Posterior vena cava (tissue), 2 donors: Measurements from ENCODE around the gene DNAH8. TPM values are rescaled to one million over a fixed set of nuclear protein-coding genes. Genes with fewer than 3 reads are reported as not detected.

ENCODE experiments used
- DNase-seq: peaks from one replicate; pipeline ENCODE4 v3.0.0-alpha.2; 2020; ENCODE audit warnings: low spot score
- intact Hi-C, 2 donors: fragments of 100-400 bp; cut with DNase I; formaldehyde crosslinking; loops; one replicate each; pipeline versions ENCODE4 v1.14.1 to v1.14.2; 2022 to 2023
- total RNA-seq, 2 donors: library from RNA; stranded (reverse); fragmentation: NEBNext Ultra II Directional; extraction: Animal tissue kit (Norgen Biotek cat#: 25700); gene quantifications; one replicate each; pipeline ENCODE4 v1.2.1, GENCODE V29; 2021
- donor health status: DM: yes; HTN: yes; CAD: no.
- donor health status: DM: yes; HTN: yes; CAD: no.

DNAH8 gene
- total RNA-seq, 2 donors from 2014 or later: 0.05 to 0.71 TPM

DNA sequence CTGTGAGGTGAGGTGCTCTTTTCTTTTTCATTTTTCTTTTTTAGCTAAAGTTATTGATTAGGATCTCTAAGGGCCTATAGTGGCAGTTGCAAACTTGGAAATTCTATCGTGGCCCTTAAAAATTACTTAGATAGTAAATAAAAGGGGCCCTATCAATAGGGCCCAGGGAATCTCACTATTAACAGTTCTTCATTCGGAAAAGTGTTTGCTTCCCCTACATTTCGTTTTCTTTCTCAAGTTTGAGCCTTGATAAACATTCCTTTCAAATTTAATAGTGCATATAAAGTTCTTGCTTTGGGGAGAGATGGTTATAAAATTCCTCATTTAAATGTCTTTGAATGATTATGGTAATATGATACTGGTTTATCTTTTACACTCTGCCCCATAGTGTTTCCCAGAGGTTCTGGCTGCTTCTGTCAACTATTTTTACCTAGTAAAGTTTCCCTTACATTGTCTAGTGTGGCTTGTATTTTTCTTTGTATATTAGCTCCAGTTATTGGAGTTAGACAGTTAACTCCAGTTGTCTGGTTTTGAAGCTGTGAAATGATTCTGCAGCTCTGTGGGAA is 263.1 kb downstream of the DNAH8 start:
- intact Hi-C loops: no loop called here
- DNase-seq: no peak

DNA sequence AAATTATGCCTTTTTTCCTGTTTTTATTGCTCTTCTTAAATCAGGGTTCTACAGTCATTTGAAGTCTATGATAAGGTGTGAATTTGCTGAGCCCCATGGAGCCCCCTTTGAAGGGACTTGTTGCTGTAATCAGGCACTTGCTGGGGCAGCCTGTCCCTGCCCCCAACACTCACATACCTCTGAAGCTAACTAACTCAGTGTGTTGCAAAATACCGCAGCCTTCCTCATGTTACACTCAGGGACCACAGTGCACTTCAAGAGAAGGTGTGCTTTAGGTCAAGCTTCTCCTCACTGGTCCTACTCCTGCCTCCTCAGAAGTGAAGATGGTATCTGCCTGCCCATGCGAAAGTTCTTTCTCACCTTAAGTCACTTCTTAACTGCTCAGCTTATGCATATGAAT is 267.4 kb downstream of the DNAH8 start:
- no peak for DNase-seq
- intact Hi-C loops: no loop called here

DNA sequence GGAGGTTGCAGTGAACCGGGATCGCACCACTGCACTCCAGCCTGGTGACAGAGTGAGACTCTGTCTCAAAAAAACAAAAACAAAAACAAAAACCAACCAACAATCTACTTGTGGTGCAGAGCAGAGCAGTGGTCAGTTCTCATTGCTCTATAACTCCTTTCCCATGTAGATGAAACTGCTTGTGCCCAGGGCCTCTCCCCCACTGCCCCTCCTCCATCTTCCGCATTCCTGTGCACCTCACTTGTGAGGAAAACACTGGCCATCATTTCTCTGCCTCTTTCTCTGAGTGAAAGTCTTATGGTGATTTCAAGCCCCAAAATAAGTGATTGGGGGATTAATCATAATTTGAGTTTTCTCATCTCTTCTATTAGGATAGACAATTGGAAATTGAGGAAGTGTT is 269.6 kb downstream of the DNAH8 start:
- DNase-seq: no peak
- intact Hi-C loops: no loop called here

DNA sequence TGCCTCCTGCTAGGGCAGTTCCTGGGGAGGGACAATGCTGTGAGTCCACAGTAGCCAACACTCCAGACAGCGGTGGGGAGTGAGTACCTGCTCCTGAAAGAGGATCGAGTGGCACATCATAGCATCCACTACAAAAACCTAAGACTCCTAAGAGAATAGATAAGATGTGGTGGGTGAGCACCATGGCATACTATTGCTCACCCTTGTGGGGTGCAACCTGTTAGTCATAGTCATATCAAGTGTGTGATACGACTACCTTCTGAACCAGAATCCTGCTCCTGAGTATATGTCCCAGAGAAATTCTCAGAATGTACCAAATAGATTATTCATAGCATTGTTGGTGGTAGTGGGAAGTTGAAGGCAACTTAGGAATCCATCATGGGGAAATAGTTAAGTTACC is 270.7 kb downstream of the DNAH8 start:
- DNase-seq: no peak
- intact Hi-C loops: no loop called here

DNA sequence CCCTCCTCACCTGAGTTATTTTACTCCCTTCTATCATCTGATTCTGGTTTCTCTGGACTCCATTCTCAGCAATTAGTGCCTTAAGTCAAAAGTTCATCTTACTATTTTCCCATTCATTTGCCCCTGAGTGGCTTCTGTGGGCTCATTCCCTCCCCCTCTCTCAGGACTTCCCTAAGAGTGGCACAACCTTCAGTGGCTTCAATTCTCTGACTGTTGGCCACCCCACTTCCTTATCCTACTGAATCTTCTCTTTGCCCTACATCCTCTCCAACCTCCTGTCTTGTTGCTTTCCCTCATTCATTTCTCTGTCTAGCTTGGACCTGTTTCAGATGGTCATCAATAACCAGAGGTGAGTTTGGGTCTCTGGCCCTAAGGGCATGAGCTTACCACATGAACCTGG is 272.4 kb downstream of the DNAH8 start:
- DNase-seq: no peak
- intact Hi-C loops: no loop called here

DNA sequence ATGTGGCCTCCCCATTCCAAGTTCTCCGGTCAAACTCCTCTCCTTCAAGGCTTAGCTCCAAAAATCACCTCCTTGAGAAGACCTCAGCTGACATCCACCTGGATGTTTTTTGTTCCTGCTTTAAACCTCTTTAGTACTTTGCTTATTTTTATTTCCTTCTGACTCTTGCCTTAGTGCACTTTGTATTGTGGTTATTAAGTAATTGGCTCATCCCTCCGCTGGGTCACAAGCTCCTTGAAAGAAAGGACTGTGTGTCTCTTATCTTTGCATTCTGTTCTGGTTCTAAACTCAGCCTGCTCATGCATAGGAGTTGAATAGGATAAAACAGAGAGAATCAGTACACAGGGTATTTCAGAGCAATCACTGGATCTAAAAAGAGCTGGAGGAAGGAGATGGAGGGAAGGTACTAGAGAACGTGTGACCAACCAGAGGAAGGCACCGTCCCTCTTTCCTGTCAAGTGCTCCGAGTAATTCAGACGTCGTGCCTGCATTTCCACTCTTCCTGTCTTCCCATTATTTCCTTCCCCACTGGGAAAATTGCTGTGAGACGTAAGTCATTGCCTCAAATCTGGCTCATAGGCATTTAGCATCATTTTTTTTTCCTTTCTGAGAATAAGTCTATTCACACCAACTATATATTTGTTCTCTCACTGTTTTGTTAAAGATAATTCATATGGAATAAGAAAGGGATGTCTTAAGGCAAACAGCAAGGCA is 273.8 kb downstream of the DNAH8 start:
- intact Hi-C loops: no loop called here
- DNase-seq: no peak

DNA sequence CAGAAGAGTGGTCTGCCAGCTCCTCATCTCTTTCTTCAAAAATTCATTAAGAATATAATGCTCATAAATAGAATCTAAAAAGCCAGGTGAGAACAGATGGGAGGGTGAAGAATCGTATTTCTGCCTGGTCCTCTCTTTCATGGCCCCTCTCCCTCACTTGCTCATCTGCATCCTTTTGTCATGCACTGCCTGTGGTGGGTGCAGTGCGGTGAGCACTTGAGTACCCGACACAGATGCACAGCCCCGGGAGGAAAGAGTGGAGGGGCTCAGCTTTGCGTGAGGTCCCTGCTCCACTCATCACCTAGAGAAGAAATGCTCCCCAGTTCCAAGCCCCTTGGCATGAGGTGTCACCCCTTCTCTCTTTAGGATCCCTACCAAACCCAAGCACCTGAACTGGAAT is 275.4 kb downstream of the DNAH8 start:
- intact Hi-C loops: no loop called here
- no peak for DNase-seq

DNA sequence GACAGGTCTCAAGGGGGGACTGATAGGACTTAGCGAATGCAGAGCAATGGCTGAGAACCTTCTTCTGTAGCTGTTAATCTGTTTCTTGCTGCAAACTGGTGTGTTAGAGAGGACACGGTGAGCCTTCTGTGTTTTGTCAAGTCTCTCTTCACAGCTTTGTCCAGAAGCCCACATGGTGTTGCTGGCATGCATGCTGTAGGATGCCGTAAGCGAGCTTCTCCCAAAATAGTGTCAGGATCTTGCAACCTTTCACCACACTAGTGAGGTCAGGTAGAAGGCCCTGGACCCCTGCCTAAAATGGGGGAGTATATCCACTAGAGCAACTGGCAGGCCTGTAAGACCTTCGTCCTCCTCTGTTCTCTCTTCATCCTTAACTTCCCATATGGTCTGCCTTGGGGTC is 281.6 kb downstream of the DNAH8 start:
- intact Hi-C loops: no loop called here
- no peak for DNase-seq

DNA sequence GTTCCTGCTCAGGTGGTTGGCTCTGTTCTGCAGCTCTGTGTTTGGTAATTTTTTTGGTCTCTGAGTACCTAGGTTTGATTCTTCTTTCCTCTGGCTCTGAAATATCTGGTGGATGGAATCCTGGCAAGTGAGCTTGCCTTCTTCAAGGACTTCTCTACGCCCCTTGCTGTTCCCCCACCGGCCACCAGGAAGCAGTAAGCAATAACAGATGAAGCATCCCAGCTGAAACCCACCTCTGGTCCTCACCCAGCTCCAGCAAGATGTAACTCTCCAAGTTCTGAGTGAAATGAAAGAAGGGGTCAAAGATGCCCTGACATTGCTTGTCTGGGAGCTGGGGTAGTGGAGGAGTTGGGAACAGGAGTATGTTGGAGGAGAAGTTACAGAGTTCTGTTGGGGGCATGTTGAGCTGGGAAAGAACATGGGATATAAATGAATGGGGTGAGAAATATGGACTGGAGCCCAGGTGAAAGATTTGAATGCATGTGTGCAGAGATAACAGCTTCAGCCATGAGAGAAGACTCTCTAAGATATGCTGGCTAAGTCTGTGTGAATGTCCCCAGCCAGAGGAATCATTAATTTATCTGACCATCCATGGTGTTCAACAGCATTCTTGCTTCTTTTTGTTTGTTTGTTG is 282.1 kb downstream of the DNAH8 start:
- no peak for DNase-seq
- intact Hi-C loops: no loop called here

DNA sequence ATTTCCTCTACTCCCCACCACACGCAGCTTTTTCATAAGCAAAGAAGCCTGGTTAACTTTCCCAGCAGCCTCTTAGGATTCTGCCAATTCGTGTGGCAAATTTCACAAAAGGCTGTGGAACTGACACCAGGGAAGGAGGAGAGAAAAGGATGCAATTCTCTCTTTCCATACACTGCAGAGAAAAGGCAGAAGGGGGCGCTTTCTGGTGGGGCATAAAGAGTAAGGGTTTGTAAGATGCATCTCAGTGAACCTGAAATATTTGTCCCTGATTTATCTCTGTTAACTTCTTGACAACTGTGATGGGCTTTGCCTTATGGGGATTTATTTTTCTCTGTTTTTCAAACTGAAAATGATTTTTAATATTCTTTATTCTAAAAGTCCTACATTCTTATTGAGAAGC is 288.0 kb downstream of the DNAH8 start:
- intact Hi-C loops: no loop called here
- no peak for DNase-seq

DNA sequence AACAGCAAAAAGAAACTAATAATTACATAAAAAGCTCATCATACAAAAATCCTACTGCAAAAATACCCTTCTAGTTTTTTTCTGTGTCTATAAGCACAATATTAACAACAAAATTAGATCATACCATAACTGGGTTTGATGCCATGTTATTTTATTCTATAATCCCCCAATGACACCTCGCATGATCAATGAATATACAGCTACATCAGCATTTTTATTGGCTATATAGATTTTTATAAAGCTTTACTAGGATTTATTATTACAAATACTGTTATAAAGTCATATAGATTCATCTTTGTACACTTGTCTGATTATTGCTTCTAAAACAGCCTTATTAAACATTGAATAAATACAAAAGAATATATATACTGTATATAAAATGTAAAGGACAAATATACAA is 288.4 kb downstream of the DNAH8 start:
- no peak for DNase-seq
- intact Hi-C loops: no loop called here

DNA sequence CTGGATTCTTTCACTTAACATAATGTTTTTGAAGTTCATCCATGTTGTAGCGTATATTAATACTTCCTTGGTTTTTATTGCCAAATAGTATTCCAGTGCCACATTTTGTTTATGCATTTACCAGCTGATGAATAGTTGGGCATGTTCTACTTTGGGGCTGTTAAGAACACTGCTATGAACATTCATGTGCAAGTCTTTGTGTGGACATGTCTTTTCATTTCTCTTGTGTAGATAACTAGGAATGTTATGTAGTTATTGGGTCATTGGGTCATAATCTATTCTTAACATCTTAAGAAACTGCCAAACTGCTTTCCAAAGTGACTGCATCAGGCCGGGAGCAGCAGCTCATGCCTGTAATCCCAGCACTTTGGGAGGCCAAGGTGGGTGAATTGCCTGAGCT is 289.7 kb downstream of the DNAH8 start:
- intact Hi-C loops: no loop called here

DNA sequence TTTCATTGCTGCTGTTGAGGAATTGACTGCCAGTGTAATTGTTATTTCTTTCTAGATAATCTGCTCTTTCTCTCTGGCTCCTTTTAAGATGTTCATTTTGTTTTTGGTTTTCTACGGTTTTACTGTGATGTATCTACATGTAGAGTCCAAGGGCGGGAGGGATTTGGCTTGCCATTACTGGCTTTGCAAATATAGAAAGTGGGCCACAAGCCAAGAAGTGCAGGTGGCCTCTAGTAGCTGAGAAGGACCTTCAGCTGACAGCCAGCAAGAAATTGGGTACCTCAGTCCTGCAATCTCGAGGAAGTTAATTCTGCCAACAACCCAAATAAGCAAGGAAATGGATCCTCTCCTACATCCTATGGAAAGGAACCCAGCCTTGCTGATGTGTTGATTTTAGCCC is 290.7 kb downstream of the DNAH8 start:
- DNase-seq: no peak
- intact Hi-C loops: no loop called here

More for the DNA sequence above, 289.7 kb downstream of the DNAH8 start:
- no peak for DNase-seq

DNA sequence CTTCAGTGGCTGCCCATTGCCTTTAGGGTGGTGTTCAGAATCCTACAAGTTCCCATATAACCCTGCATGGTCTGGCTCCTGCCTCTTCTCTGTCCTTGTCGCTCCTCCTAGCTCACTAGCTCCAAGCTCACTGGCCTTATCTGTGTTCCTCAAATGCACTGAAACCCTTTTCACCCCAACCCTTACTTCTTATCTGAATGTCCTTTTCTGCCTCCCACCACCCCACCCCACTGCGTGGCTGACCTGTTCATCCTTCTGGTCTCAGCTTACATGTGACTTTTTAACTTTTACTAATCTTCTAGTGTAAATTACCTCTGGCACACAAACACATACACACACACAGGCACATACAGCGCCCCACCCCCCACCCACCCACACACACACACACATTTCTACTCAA is 292.5 kb downstream of the DNAH8 start:
- intact Hi-C loops: no loop called here

DNA sequence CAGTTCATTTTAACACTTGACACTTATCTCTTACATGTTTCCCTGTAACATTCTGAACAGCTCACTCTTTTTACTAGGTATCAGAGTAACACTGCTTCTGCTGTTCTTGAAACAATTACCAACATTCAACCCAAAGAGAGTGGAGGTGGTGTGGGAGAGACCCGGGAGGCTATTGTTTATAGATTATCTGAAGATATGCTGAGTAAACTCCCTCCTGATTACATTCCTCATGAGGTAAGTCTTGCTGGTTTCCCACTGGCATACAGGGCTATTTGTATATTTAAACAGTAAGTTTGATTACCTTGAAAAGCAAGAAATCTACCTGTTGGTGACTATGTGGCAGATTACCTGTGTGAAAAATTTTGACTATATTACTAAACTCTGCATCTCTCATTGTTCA is 293.6 kb downstream of the DNAH8 start:
- intact Hi-C loops: no loop called here
- DNase-seq: no peak

More for the DNA sequence above, 292.5 kb downstream of the DNAH8 start:
- no peak for DNase-seq

DNA sequence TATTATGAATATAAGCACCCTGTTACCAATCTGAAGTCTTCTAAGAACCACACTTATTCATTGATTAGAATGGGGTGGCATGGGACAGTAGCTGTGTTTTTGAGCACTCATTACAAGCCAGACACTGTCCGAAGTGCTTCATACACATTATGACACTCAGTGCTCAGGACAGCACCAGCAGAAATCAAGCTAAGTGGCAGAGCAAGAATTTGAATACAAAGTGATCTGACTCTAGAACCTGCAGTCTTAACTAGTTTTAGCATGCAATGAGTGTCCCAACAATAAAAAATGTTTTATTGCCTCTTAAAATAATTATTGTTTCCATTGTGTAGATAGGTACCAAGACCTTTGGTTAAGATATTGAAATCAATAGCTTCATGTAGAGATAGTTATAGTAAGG is 294.4 kb downstream of the DNAH8 start:
- intact Hi-C loops: no loop called here
- DNase-seq: no peak

DNA sequence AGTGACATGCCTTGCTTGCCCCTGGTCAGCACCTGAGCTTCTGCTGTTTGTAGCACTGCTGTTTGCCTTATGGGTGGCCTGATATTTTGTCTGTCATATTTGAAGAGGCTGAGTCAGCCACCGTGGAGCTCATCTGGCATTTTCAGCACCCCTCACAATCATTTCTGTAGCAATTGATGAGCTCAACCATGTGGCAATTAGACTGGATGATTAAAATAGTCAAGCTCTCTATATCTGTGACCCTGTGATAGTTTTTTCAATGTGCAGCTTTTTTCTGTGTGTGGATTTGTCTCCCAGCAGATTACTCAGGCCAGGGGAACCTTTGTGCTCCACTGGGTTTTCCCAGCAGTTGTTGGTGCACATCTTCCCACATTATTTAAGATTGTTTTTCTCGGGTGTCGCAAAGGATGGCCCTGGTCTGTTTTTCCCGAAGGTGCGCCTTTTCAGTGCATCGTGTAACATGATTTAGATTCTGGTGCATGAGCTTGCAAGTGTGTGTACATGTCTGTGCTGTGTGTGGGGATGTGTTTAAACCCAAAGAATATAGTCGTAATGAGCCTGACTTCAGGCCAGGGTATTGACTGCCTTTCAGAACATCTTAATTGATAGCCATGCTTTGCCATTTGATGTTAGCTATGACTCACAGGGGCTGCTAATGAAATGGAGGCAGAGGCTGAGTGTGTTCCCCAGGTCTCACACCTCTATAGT is 301.9 kb downstream of the DNAH8 start:
- no peak for DNase-seq
- intact Hi-C loops: no loop called here

DNA sequence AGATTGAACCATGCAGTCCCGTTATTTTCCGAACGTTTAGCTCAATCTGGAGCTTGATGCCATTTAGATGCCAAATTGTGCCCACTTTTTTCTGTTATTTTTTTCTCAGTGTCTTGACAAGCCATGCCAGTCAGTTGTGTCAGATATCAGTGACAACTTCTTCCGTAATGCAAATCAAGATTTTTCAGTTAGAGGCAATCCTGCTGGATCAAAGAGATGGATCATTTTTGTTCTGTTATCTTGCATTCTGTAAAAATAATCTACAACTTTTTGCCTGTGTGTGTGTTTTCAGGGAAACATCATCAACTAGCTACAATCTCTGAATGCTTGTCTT is 302.4 kb downstream of the DNAH8 start:
- intact Hi-C loops: no loop called here
- DNase-seq: no peak

DNA sequence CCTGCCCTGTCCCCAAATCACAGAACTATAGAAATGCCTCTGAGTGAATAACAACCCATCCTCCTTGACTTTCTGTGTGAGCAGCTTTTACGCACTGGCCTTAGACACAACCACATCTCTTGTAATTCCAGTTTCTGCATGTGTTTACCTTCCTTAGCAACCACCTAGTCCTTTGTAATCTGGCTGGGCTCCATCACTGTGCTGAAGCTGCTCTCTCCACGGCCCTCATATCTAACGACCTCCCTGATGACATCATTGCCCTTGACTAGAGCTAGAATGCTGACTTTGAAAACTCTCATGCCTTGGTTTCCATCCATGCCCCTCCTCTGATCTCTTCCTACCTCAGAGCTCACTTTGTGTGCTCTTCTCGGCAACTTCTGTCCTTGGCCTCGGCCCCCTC is 303.0 kb downstream of the DNAH8 start:
- DNase-seq: no peak
- intact Hi-C loops: no loop called here

DNA sequence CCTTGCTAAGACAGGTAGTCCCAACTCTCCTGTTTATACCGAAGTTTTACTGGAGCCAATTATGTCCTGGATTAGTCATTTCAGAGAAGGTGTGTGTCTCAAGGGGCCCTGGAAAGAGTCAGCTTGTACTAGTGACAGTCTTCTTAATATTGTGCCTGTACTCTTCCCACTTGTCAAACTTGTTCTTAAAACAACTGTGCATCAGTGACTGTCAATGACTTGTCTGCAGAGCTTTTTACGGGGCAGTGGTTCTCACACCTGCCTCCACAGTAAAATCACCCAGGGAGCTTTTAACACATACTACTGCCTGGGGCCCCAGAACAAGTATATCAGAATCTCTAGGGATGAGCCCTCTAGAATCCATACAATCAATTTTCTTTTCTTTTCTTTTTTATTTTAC is 305.0 kb downstream of the DNAH8 start:
- intact Hi-C loops: no loop called here
- no peak for DNase-seq

DNA sequence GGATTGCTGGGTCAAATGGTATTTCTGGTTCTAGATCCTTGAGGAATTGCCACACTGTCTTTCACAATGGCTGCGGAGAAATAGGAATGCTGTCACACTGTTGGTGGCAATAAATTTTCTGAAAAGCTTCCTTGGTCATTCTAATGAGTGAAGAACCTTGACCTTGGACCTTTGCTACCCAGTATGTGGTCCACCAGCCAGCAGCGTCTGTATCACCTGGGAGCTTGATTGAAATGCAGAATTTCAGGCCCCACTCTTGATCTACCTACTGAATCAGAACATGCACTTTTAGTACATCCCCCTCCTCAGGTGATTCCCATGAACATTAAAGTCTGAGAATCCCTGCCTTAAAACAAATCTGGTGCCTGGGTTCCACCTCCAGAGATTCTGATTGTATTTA is 305.9 kb downstream of the DNAH8 start:
- intact Hi-C loops: no loop called here

More for the DNA sequence above, 305.9 kb downstream of the DNAH8 start:
- no peak for DNase-seq
